DMS153 treated with DMSO at 0.1 percent for 48 hours (cell line): ENCODE data around the gene MND1.

Source experiments
- DNase-seq: peaks from one replicate; lab custom pipeline; 2025; ENCODE audit not compliant: unreplicated experiment; lab: John Stamatoyannopoulos, UW

MND1 gene

DNA sequence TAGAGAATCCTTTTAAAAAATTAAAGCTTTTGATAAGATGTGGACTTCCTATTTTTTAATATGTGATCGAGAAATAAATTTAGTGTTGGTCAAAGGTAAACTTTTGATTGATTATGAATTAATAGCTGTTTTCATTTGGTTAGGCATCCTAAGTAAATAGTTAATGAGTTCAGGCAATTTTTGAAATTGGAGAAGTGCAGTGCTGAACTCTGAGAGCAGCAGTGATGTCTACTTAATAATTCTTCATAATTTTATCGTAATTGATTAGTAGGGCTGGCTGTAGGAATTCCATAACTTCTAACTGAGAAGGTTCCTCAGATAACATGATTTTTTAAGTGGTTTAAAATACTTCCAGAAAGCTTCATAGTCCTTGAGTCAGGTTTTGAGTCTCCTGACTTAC lies 1.5 kb downstream of the MND1 start:
- no peak for DNase-seq

- no peak for DNase-seq
These were observed 2.1 kb downstream of the MND1 start for GRCh38 chr4:153346563-153346962.

DNA sequence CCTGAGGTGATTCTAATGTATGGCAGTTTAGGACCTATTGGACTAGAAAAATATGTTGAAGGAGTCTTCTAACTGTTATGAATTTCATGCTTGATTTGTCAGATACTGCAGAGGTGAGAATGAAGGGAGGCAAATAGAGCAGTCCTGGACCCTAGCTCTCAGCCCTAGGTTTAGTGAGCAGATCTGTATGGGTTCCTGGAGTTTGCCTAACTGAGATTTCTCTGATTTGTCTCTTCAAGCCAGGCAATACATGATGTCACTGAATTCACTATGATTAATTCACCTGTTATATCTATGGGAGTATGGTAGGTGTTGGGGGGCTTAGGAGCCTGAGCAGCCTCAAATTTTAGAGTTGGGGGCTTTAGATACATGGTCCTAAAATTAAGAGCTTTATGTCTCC lies 2.6 kb downstream of the MND1 start:
- DNase-seq = no peak

DNA sequence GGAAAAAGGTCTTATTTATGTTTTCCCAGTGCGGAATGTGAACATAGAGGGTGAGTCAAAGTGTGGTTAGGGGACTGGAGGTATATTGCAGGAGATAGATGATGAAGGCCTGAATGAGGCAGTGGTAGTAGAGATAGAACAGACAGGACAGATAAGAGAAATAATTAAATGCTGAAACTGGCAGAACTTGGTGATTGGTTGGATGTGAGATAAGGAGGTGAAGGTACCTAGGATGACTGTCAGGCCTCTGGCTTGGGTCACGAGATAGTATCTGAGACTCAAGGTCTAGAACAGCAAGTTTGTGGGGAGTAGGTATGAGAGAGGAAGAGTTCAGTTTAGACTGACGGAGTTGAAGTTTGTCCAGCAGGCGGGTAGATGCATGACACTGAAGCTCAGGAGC lies 3.5 kb downstream of the MND1 start:
- no peak for DNase-seq

GRCh38 chr4:153349206-153349805 lies 4.8 kb downstream of the MND1 start:
- DNase-seq = no peak

DNA sequence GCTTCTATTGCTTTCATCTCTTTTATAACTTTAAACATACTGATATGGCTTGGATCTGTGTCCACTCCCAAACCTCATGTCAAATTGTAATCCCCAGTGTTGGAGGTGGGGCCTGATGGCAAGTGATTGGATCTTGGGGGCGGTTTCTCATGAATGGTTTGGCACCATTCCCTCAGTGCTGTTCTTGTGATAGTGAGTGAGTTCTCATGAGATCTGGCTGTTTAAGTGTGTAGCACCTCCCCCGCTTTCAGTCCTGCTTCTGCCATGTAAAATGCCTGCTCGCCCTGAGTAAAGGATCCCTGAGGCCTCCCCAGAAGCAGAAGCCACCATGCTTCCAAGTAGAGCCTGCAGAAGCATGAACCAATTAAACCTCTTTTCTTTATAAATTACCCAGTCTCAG lies 17.7 kb downstream of the MND1 start:
- no peak for DNase-seq

DNA sequence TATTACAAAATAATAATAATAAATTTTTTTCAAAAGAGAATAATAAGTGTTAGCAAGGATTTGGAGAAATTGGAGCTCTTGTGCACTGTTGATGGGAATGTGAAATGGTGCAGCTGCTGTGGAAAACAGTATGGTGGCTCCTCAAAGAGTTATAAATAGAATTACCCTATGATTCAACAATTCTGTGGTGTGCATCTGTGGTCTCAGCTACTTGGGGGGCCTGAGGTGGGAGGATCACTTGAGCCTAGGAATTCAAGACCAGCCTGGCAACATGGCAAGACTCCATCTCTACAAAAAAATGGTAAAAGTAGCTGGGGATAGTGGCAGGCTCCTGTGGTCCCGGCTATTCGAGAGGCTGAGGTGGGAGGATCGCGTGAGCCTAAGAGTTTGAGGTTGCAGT lies 19.6 kb downstream of the MND1 start:
- DNase-seq = no peak

- DNase-seq = no peak
These were observed 20.5 kb downstream of the MND1 start for GRCh38 chr4:153365003-153365402.

GRCh38 chr4:153366486-153366885 lies 22.0 kb downstream of the MND1 start:
- DNase-seq = no peak

DNA sequence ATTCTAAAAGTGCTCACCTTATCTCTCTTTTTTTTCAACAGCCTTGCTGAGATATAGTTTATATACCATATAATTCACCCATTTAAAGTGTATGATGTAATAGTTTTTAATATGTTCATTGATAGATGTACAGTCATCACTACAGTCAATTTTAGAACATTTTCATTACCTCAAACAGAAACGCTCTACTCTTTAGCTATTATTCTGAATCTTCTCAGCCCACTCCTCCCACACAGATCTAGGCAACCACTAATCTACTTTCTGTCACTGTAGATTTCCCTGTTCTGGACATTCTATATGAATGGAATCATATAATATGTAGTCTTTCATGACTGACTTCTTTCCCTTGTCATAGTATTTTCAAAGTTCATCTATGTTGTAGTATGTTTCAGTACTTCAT lies 22.6 kb downstream of the MND1 start:
- DNase-seq = no peak

- no peak for DNase-seq
These were observed 24.5 kb downstream of the MND1 start for GRCh38 chr4:153369021-153369420.

- no peak for DNase-seq
These were observed 27.3 kb downstream of the MND1 start for GRCh38 chr4:153371701-153372234.

GRCh38 chr4:153372967-153373562 lies 28.6 kb downstream of the MND1 start:
- no peak for DNase-seq

GRCh38 chr4:153374442-153374841 lies 30.0 kb downstream of the MND1 start:
- DNase-seq = no peak

DNA sequence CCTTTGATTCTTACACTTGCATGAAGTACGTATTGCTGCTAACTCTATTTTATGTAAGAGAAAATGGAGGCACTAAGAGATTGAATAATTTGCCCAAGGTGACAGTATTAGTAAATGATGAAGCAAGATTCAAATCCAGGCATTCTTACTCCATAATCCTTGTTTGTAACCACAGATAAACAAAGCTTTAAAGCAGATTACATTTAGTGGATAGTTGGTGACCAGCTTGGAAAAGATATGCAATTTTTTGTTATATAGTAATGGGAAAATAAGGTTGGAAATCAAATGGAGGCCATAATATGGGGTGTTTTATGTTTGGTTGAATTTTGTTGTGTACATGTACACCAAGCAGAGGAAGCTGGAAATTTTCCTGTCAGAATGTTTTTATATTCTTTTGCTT lies 30.8 kb downstream of the MND1 start:
- no peak for DNase-seq

- no peak for DNase-seq
These were observed 38.6 kb downstream of the MND1 start for GRCh38 chr4:153383131-153383530.

DNA sequence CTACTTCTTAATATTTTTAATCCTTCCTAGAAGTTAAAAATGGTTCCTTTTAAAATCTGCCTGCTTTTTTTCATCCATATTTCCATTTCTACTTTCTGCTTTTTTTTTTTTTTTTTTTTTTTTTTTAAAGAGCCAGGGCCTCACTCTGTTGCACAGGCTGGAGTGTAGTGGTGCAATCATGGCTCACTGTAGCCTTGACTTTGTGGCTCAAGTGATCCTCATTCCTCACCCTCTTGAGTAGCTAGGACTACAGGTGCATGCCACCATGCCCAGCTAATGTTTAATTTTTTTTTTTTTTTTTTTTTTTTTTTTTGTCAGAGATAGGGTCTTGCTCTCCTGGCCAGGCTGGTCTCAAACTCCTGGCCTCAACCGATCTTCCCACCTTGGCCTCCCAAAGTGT lies 39.7 kb downstream of the MND1 start:
- no peak for DNase-seq

- no peak for DNase-seq
These were observed 41.3 kb downstream of the MND1 start for GRCh38 chr4:153385784-153386183.

DNA sequence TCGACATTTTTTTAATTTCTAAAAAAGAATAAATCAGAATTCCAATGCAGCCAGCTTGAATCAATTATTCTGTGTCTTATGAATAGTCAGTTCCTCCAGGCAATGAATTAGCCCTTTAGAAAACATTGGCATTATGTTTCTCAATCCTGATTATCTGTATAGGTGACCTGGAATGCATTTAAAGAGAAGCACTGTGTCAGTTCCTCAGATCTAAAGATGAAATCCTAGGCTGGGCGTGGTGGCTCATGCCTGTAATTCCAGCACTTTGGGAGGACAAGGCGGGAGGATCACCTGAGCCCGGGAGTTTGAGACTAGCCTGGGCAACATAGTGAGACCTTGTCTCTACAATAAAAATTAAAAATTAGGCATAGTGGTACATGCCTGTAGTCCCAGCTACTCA lies 43.5 kb downstream of the MND1 start:
- no peak for DNase-seq

GRCh38 chr4:153393397-153393796 lies 48.9 kb downstream of the MND1 start:
- no peak for DNase-seq

DNA sequence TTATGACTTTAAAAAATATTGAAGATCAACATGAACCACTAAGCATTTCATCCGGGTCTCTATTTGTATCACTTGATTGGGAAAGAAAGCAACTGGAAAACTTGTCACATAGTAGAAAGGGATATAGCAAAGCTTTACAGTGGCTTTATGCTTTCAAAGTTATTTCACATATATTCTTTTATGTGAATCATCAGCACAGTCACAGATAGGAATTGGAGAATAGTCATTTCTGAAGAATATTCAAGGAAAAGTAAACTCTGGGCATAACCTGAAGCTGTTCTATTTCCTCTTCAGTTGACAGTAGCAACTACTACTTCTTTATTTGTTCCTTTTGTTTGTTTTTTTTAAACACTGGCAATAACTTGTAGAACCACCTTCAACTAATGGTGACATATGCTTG lies 50.5 kb downstream of the MND1 start:
- no peak for DNase-seq

DNA sequence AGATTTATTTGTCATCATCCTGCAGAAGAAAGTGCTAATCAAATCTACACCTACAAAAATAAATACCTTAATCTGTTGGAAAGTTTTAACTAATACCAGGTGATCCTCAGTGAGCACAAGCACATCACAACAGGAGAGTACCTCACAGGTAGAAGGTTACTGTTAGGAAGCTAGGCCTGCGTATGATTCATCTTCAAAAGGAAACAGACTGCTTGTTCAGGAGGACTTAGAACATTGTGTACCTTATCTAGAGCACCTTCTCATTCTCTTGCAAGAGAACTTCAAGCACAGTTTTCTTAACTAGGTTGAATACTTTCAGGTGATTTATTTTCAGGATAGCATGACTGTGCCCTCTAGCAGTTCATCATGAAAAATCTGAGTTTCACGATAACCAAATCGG lies 54.2 kb downstream of the MND1 start:
- no peak for DNase-seq

GRCh38 chr4:153399358-153399757 lies 54.9 kb downstream of the MND1 start:
- no peak for DNase-seq
